Pancreas (tissue), 10 donors: ENCODE measurements around the gene FLRT1. TPM values are rescaled to one million over a fixed set of nuclear protein-coding genes. Genes with fewer than 3 reads are reported as not detected.

ENCODE experiments used
- ATAC-seq, 4 donors: fragments of 200-7000 bp; cut with Tn5 transposase; one replicate each; pipeline versions ENCODE4 v1.8.0 to v1.9.1; 2020; ENCODE audit warnings: mild to moderate bottlenecking in 4 of 4, moderate library complexity in 4 of 4
- DNase-seq, 6 donors: peaks; one replicate each; pipeline ENCODE4 v3.0.0-alpha.2; 2020
- FAIRE-seq: peaks from 2 replicates; lab custom pipeline; 2012; peaks lifted over from hg19 to GRCh38; lab: Jason Lieb, UNC
- H3K27ac ChIP-seq, 4 donors: fragments of 200-600 bp; sonication (generic); 1 replicate in 3 of 4; 2 replicates in 1 of 4; pipeline versions ENCODE4 v1.5.0 to v1.8.0; 2020
- H3K27me3 ChIP-seq, 4 donors: fragments of 200-600 bp; one replicate each; pipeline ENCODE4 v1.8.0; 2021
- H3K36me3 ChIP-seq, 3 donors: fragments of 200-600 bp; sonication (generic) in 1 of 3; one replicate each; pipeline versions ENCODE4 v1.5.0 to v1.8.0; 2020 to 2021
- H3K4me1 ChIP-seq, 3 donors: fragments of 200-600 bp; one replicate each; pipeline ENCODE4 v1.8.0; 2021
- H3K4me3 ChIP-seq, 4 donors: fragments of 200-600 bp; sonication (generic) in 2 of 4; one replicate each; pipeline versions ENCODE4 v1.5.0 to v1.8.0; 2020 to 2021
- H3K9me3 ChIP-seq, 4 donors: fragments of 200-600 bp; one replicate each; pipeline ENCODE4 v1.8.0; 2021
- WGBS, 2 donors: extraction: QIAGEN DNeasy Blood & Tissue Kit; methylation state at CpG; one replicate each; pipeline ENCODE4 v1.1.7; 2013; 5-methylcytosine and 5-hydroxymethylcytosine counted together
- intact Hi-C, 3 donors: fragments of 100-400 bp; cut with DNase I; formaldehyde crosslinking; loops; one replicate each; pipeline versions ENCODE4 v1.11.1 to v1.14.2; 2022
- polyA plus RNA-seq, 2 donors: library from polyadenylated mRNA; stranded (reverse); fragments of 200-250 nt; gene quantifications; one replicate each; pipeline ENCODE4 v1.2.3, GENCODE V29; 2013
- total RNA-seq, 6 donors: library from RNA; stranded (reverse); fragmentation: NEBNext Ultra II Directional in 4 of 6; extraction: Animal tissue kit (Norgen Biotek cat#: 25700) in 4 of 6; gene quantifications; one replicate each; pipeline versions ENCODE4 v1.2.1 to v1.2.4, GENCODE V29; 2021 to 2023
- TF ChIP-seq, protein P1 (sequence below), 4 donors: fragments of 200-600 bp; sonication (generic) in 3 of 4; IDR thresholded peaks; one replicate each; pipeline versions ENCODE4 v1.5.0 to v1.8.0; 2021; ENCODE audit warnings: antibody characterized with exemption in 4 of 4
- donor health status: healthy with polysubstance abuse.
- donor health status: DM: no; HTN: no; CAD: no; lungs with moderate emphysema.
- donor health status: DM: no; HTN: no; CAD: no.
- donor health status: control.
- donor health status: control.
- donor health status: Bipolar disorder and iron deficiency.
- donor health status: DM: yes; HTN: yes; CAD: no.
- donor health status: DM: no; HTN: no; CAD: no.
- donor health status: DM: no; HTN: no; CAD: no.
- donor health status: DM: yes; HTN: yes; CAD: no.

FLRT1 gene
- total and polyA plus RNA-seq, 8 donors: 0.04 to 0.87 (median 0.19) TPM

DNA sequence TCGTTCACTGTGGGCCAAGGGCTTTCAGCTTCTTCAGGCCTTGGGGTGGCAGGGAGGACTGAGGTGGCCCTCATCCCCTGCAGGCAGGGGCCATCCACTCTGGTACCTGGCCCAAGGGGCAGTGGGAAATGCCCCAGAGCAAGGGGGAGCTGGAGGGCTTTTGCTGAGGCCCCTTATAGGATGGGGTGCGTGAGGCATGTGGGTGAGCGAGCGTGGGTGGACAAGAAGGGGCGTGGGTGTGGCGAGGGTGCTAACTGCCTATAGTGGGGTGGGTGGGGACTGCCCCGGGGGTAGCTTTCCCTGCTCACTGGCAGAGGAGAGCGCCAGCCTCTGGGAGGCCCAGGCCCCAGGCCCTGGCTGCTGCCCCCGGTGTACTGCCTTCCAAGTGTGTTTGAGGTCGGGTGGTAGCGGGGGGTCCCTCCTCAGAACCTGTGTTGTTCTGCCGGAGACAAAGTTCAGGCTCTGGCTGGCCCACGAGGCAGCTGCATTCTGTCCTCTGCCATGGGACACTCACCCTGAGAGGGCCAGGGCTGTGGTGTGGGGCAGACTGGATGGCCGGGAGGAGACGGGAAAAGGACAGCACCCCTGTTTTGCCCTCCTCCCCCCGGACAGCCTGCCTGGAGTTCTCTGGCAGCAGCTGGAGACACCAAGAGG is 3.4 kb downstream of the FLRT1 start:
- FAIRE-seq: no peak
- no peaks in the 10 kb centered on the region for H3K4me1 ChIP-seq
- H3K9me3 ChIP-seq: no peaks in the 10 kb centered on the region
- no peak overlapping the region for H3K4me3 ChIP-seq
- 93 to 95% methylated on average over 16 of the region's 16 CpGs for WGBS, 2 donors
- H3K36me3 ChIP-seq: no peaks in the 10 kb centered on the region
- intact Hi-C loops: no loop called here
- ATAC-seq: no peak
- no peaks in the 10 kb centered on the region for H3K27me3 ChIP-seq
- no peak overlapping the region for H3K27ac ChIP-seq
- TF ChIP-seq, protein P1, sequence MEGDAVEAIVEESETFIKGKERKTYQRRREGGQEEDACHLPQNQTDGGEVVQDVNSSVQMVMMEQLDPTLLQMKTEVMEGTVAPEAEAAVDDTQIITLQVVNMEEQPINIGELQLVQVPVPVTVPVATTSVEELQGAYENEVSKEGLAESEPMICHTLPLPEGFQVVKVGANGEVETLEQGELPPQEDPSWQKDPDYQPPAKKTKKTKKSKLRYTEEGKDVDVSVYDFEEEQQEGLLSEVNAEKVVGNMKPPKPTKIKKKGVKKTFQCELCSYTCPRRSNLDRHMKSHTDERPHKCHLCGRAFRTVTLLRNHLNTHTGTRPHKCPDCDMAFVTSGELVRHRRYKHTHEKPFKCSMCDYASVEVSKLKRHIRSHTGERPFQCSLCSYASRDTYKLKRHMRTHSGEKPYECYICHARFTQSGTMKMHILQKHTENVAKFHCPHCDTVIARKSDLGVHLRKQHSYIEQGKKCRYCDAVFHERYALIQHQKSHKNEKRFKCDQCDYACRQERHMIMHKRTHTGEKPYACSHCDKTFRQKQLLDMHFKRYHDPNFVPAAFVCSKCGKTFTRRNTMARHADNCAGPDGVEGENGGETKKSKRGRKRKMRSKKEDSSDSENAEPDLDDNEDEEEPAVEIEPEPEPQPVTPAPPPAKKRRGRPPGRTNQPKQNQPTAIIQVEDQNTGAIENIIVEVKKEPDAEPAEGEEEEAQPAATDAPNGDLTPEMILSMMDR (IDR thresholded peaks at IDR 0.05): no peak
- DNase-seq: peak in 2 of 6 donors; percentile 27 to 60

DNA sequence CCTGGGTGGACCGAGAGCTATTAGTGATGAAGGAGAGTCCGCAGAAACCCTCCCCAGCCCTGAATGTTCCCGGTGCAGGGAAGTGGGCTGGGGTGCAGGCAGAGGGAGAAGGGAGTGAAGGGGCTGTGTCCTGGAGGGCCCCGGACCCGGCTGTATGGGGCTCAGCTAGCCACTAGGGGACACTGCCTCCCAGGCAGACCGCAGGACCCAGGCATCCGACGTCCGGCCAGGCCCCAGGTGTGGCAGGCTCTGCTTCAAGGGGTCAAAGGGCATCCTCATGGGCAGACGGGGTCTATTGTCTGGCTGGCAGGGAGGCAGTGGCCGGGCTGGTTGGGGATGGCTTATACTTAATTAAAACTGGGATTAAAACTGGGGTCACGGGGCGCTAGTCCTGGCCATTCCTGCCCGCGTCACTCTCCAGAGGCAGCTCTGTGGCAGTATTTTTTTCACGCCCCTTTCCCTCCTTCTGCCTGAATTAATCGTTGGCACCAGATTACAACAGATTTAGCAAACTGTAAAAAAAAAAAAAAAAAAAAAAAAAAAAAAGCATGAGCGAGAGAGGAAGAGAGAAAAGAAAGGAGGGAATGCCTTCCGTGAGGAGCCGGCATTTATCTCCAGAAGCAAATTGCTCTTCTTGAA is 5.1 kb downstream of the FLRT1 start:
- intact Hi-C loops: no loop called here
- ATAC-seq: peak in 3 of 4 donors; percentile 34 to 63 (median 38)
- Histone ChIP-seq H3K4me3 (no peak overlapping the region), H3K36me3 (no peaks in the 10 kb centered on the region), H3K9me3 (no peaks in the 10 kb centered on the region), H3K4me1 (no peaks in the 10 kb centered on the region), H3K27ac (no peak overlapping the region), H3K27me3 (no peaks in the 10 kb centered on the region)
- 68 to 72% methylated on average over 18 to 20 of the region's 20 CpGs for WGBS, 2 donors
- no peak for FAIRE-seq
- TF ChIP-seq, protein P1 (IDR thresholded peaks at IDR 0.05): peak in 3 of 4 donors; percentile 12 to 32 (median 27)
- DNase-seq: peak in 2 of 6 donors; percentile 35 to 81

DNA sequence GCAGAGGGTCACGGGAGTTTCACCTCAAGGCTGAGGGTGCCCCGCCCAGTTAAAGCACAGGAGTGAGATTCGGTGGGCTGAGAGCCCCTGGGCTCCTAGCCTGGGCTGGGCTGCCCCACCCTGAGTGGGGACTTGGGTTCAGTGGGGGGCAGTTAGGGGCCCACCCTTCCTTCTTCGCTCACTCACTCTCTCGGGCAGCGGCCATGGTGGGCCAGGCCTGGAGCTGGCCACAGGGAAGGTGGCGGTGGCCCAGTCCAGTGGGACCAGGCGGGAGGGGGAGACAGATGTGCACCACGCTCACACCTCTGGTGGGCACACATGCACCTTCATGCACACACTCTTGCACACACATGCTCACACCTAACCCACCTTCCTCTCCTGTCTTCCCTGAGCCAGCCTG is 6.1 kb downstream of the FLRT1 start:
- DNase-seq: peak in 1 of 6 donors; percentile 58
- H3K4me1 ChIP-seq: no peaks in the 10 kb centered on the region
- TF ChIP-seq, protein P1 (IDR thresholded peaks at IDR 0.05): no peak

DNA sequence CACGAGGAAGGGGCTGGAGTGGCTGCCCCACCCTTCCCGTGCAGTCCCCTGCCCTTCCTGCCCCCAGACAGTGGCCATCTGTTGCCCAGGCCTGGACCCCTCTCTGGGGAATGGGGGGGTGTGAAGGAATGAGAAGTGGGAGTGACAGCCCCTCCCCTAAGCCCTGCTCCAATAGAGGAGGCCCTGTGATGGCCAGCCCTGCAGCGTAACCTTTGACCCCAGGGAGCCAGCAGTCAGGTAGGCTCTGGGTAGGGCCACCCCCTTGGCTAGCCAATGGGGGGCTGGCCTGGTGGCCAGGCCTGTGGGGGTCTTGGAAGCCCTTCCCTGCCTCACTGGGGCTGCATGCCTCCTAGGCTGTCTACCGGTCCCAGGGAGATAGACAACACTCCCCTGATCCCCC is 6.6 kb downstream of the FLRT1 start:
- ATAC-seq (no peak), DNase-seq (no peak), FAIRE-seq (no peak)
- H3K9me3 ChIP-seq: no peaks in the 10 kb centered on the region
- no peaks in the 10 kb centered on the region for H3K36me3 ChIP-seq
- H3K27ac ChIP-seq: no peak overlapping the region
- TF ChIP-seq, protein P1 (IDR thresholded peaks at IDR 0.05): no peak
- H3K4me1 ChIP-seq: no peaks in the 10 kb centered on the region
- intact Hi-C loops: no loop called here
- H3K27me3 ChIP-seq: no peaks in the 10 kb centered on the region
- WGBS, 2 donors: 90% methylated on average over 4 of the region's 4 CpGs
- no peak overlapping the region for H3K4me3 ChIP-seq

More for the DNA sequence above, 6.1 kb downstream of the FLRT1 start:
- 94 to 95% methylated on average over 9 of the region's 9 CpGs for WGBS, 2 donors
- Histone ChIP-seq H3K9me3 (no peaks in the 10 kb centered on the region), H3K27me3 (no peaks in the 10 kb centered on the region), H3K36me3 (no peaks in the 10 kb centered on the region), H3K4me3 (no peak overlapping the region), H3K27ac (no peak overlapping the region)
- no peak for ATAC-seq
- no peak for FAIRE-seq
- intact Hi-C loops: no loop called here

DNA sequence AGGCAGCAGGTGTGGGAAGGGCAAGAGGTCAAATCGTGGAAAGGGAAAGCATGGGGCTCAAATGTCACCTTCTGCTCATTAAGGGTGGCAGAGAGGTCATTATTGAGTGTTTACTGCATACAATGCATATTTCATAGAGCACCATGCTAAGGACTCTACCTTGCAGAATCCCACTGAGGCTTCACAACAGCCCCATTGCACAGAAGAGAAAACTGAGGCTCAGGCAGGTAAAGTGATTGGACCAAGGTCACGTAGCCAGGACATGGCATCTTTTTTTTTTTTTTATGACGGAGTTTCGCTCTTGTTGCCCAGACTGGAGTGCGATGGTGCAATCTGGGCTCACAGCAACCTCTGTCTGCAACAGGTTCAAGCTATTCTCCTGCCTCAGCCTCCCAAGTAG is 7.8 kb downstream of the FLRT1 start:
- Histone ChIP-seq H3K4me3 (no peak overlapping the region), H3K27me3 (no peaks in the 10 kb centered on the region), H3K27ac (no peak overlapping the region), H3K9me3 (no peaks in the 10 kb centered on the region), H3K36me3 (no peaks in the 10 kb centered on the region), H3K4me1 (no peaks in the 10 kb centered on the region)
- ATAC-seq (no peak), DNase-seq (no peak), FAIRE-seq (no peak)
- 91 to 95% methylated on average over 5 of the region's 5 CpGs for WGBS, 2 donors
- intact Hi-C loops: no loop called here
- TF ChIP-seq, protein P1 (IDR thresholded peaks at IDR 0.05): no peak
